NK-92 treated with Interleukin-12 subunit alpha and Interleukin-12 subunit beta, amount 100 ng/mL, for 24 hours (cell line): ENCODE data around the gene ERBB4.

ENCODE experiments used
- DNase-seq: peaks from one replicate; lab custom pipeline; 2025; lab: John Stamatoyannopoulos, UW

The ERBB4 gene

GRCh38 chr2:212428681-212429478 is 109.7 kb downstream of the ERBB4 start:
- no peak for DNase-seq

GRCh38 chr2:212427638-212428037 is 111.0 kb downstream of the ERBB4 start:
- no peak for DNase-seq

- DNase-seq = no peak
Measured at GRCh38 chr2:212426637-212427412, 111.8 kb downstream of the ERBB4 start.

- no peak for DNase-seq
Measured at GRCh38 chr2:212424082-212424481, 114.5 kb downstream of the ERBB4 start.

- no peak for DNase-seq
Measured at GRCh38 chr2:212423089-212423488, 115.5 kb downstream of the ERBB4 start.

- DNase-seq = no peak
Measured at GRCh38 chr2:212421556-212422334, 116.9 kb downstream of the ERBB4 start.

GRCh38 chr2:212416086-212416485 is 122.5 kb downstream of the ERBB4 start:
- no peak for DNase-seq

- DNase-seq = no peak
Measured at GRCh38 chr2:212414767-212415211, 123.8 kb downstream of the ERBB4 start.

GRCh38 chr2:212409560-212409959 is 129.0 kb downstream of the ERBB4 start:
- DNase-seq = no peak

GRCh38 chr2:212408524-212408923 is 130.1 kb downstream of the ERBB4 start:
- no peak for DNase-seq

GRCh38 chr2:212406716-212407115 is 131.9 kb downstream of the ERBB4 start:
- no peak for DNase-seq

- no peak for DNase-seq
Measured at GRCh38 chr2:212402316-212402715, 136.3 kb downstream of the ERBB4 start.

GRCh38 chr2:212398316-212398715 is 140.3 kb downstream of the ERBB4 start:
- no peak for DNase-seq

GRCh38 chr2:212392544-212392943 is 146.1 kb downstream of the ERBB4 start:
- DNase-seq = no peak

- no peak for DNase-seq
Measured at GRCh38 chr2:212392043-212392442, 146.6 kb downstream of the ERBB4 start.

GRCh38 chr2:212387146-212387545 is 151.5 kb downstream of the ERBB4 start:
- DNase-seq = no peak

- DNase-seq = no peak
Measured at GRCh38 chr2:212385241-212385640, 153.4 kb downstream of the ERBB4 start.

GRCh38 chr2:212384027-212384426 is 154.6 kb downstream of the ERBB4 start:
- no peak for DNase-seq

- DNase-seq = no peak
Measured at GRCh38 chr2:212381428-212382102, 157.0 kb downstream of the ERBB4 start.

GRCh38 chr2:212379103-212379502 is 159.5 kb downstream of the ERBB4 start:
- DNase-seq = no peak

- no peak for DNase-seq
Measured at GRCh38 chr2:212367431-212367830, 171.2 kb downstream of the ERBB4 start.
